K562 (cell line): ENCODE data around the gene SLC12A4. TPM values are rescaled to one million over a fixed set of nuclear protein-coding genes. Genes with fewer than 3 reads are reported as not detected.
A peak's percentile ranks its signal among the peaks of the same experiment; 100 is the strongest.

Source experiments
- CREB1 ChIP-seq, 2 experiments: sonication (generic) in 1 of 2; formaldehyde crosslinking in 1 of 2; IDR thresholded peaks; 2 replicates each; pipeline versions ENCODE4 v1.6.1 to v1.8.0; 2012 to 2022; ENCODE audit warnings: inconsistent platforms in 1 of 2, mild to moderate bottlenecking in 1 of 2, missing genetic modification reagents in 1 of 2, moderate library complexity in 1 of 2
- HDAC8 ChIP-seq: fragments of 450-650 bp; IDR thresholded peaks from 2 replicates; pipeline ENCODE4 v1.6.1; 2016; ENCODE audit warnings: mild to moderate bottlenecking, missing genetic modification characterization, moderate library complexity, missing compliant biosample characterization
- JUN ChIP-seq, 2 experiments: sonication (generic) in 1 of 2; formaldehyde crosslinking in 1 of 2; IDR thresholded peaks; 2 replicates each; pipeline versions ENCODE4 v1.6.1 to v1.8.0; 2012 to 2022; ENCODE audit warnings: borderline replicate concordance in 2 of 2, mild to moderate bottlenecking in 2 of 2, improper control_type of control experiment in 1 of 2, low read depth in 1 of 2, low read length in 1 of 2, missing genetic modification reagents in 1 of 2
- JUND ChIP-seq, 2 experiments: IDR thresholded peaks; 2 replicates in 1 of 2; 3 replicates in 1 of 2; pipeline ENCODE4 v1.6.1; 2011; ENCODE audit warnings: borderline replicate concordance in 2 of 2, low read depth in 2 of 2, low read length in 2 of 2, improper control_type of control experiment in 1 of 2, missing biosample characterization in 1 of 2, missing genetic modification characterization in 1 of 2, missing genetic modification reagents in 1 of 2
- NFIC ChIP-seq: fragments of 450-650 bp; IDR thresholded peaks from 2 replicates; pipeline ENCODE4 v1.6.1; 2017; ENCODE audit warnings: mild to moderate bottlenecking, inconsistent platforms
- POLR2AphosphoS2 ChIP-seq: IDR thresholded peaks from 2 replicates; pipeline ENCODE4 v1.6.1; 2012; ENCODE audit warnings: low read length, improper control_type of control experiment
- RBBP5 ChIP-seq: fragments of 200-600 bp; sonication (generic); IDR thresholded peaks from 2 replicates; pipeline ENCODE4 v1.6.1; 2012; ENCODE audit warnings: borderline replicate concordance, mild to moderate bottlenecking, low read length, control low read depth, inconsistent platforms; ENCODE audit not compliant: insufficient read depth, poor library complexity, severe bottlenecking
- polyA plus RNA-seq, 8 experiments: library from polyadenylated mRNA; depleted of rRNA in 4 of 8; stranded (reverse) in 5 of 8; unstranded in 3 of 8; fragments of >200 nt; fragmentation: Nextera tagmentation in 2 of 8; fragmentation: Illumina TruSeq in 1 of 8; extraction: Ambion mirVana in 2 of 8; extraction: Trizol in 1 of 8; gene quantifications; 2 replicates each; pipeline versions ENCODE4 v1.2.1 to v1.2.3, GENCODE V29; 2011 to 2014; ENCODE audit warnings: inconsistent platforms in 1 of 8, missing spikeins in 1 of 8
- total RNA-seq, 7 experiments: library from RNA; depleted of rRNA in 6 of 7; stranded (reverse); fragments of >200 nt in 6 of 7; fragmentation: Illumina TruSeq in 2 of 7; extraction: Trizol in 2 of 7; gene quantifications; 2 replicates each; pipeline versions ENCODE4 v1.2.1 to v1.2.3, GENCODE V29; 2011 to 2021; ENCODE audit warnings: low replicate concordance in 1 of 7
- TF ChIP-seq, protein P1 (sequence below): fragments of 250-450 bp; sonication (Bioruptor Pico); IDR thresholded peaks from 2 replicates; pipeline ENCODE4 v1.4.0; 2020; ENCODE audit warnings: mild to moderate bottlenecking
- TF ChIP-seq, protein P2 (sequence below): fragments of 200-800 bp; sonication (Bioruptor generic); IDR thresholded peaks from 2 replicates; pipeline ENCODE4 v1.6.1; 2017; ENCODE audit warnings: missing genetic modification characterization, missing compliant biosample characterization
- TF ChIP-seq, protein P3 (sequence below), 2 experiments: fragments of 250-450 bp in 1 of 2; fragments of 450-650 bp in 1 of 2; sonication (Bioruptor Pico) in 1 of 2; IDR thresholded peaks; 2 replicates each; pipeline versions ENCODE4 v1.6.1 to v1.8.0; 2016 to 2021; ENCODE audit warnings: mild to moderate bottlenecking in 2 of 2, moderate library complexity in 2 of 2, missing compliant biosample characterization in 1 of 2, missing genetic modification characterization in 1 of 2
- TF ChIP-seq, protein P4 (sequence below): sonication (generic); formaldehyde crosslinking; IDR thresholded peaks from 2 replicates; pipeline ENCODE4 v1.8.1; 2022; ENCODE audit warnings: missing genetic modification reagents
- TF ChIP-seq, protein P5 (sequence below): sonication (generic); formaldehyde crosslinking; IDR thresholded peaks from 2 replicates; pipeline ENCODE4 v1.9.0; 2022; ENCODE audit warnings: mild to moderate bottlenecking, missing genetic modification reagents
- TF ChIP-seq, protein P6 (sequence below): fragments of 450-650 bp; IDR thresholded peaks from 2 replicates; pipeline ENCODE4 v1.6.1; 2016; ENCODE audit warnings: borderline replicate concordance
- TF ChIP-seq, protein P7 (sequence below): fragments of 200-800 bp; sonication (Bioruptor generic); IDR thresholded peaks from 2 replicates; pipeline ENCODE4 v1.6.1; 2017; ENCODE audit warnings: missing genetic modification characterization, missing compliant biosample characterization

The SLC12A4 gene
- total and polyA plus RNA-seq, 9 of the 15 experiments (the other 6 are each of a cell fraction or from before 2014, with no cell fraction given), result 0.75 to 43.5 (median 15.0) TPM

DNA sequence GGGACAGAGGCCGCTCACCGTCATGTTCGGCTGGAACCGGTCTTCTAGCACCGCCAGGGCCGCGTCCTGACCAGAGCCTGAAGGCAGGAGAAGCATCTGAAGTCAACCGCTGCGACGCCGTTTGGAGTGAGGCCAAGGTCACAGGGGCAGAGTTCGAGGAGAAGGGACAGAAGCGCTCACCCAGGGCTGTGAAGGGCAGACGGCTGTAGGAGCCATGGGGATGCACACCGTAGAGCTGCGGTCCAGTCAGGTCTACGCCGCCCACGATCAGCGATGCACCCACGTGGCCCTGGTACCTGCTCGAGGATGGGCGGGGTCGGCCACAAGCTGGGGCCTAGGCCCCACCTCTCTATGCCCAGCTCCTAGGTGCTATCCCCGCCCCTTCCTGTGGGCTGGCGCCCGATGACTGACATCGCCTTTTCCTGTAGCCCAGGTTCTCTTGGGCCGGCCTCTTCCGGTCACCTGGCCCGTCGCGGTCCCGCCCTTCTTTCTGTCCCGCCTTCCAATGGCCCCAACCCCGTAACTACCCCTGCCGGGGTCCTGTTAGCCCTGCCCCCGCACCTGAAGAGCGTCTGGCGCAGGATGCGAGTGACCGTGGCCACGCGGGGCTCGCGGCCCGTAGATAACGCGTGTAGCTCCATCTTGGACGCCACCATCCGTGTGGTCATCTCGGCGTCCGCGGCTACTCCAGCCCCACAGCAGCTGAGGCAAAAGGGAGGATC lies 32.9 kb downstream of the SLC12A4 start (continued):
- TF ChIP-seq, protein P1, sequence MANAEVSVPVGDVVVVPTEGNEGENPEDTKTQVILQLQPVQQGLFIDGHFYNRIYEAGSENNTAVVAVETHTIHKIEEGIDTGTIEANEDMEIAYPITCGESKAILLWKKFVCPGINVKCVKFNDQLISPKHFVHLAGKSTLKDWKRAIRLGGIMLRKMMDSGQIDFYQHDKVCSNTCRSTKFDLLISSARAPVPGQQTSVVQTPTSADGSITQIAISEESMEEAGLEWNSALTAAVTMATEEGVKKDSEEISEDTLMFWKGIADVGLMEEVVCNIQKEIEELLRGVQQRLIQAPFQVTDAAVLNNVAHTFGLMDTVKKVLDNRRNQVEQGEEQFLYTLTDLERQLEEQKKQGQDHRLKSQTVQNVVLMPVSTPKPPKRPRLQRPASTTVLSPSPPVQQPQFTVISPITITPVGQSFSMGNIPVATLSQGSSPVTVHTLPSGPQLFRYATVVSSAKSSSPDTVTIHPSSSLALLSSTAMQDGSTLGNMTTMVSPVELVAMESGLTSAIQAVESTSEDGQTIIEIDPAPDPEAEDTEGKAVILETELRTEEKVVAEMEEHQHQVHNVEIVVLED (CRISPR knock-in tag), result peak; percentile 34; the same call in 1 of the 2 replicates
- TF ChIP-seq, protein P2, sequence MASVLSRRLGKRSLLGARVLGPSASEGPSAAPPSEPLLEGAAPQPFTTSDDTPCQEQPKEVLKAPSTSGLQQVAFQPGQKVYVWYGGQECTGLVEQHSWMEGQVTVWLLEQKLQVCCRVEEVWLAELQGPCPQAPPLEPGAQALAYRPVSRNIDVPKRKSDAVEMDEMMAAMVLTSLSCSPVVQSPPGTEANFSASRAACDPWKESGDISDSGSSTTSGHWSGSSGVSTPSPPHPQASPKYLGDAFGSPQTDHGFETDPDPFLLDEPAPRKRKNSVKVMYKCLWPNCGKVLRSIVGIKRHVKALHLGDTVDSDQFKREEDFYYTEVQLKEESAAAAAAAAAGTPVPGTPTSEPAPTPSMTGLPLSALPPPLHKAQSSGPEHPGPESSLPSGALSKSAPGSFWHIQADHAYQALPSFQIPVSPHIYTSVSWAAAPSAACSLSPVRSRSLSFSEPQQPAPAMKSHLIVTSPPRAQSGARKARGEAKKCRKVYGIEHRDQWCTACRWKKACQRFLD (CRISPR knock-in tag), result no peak
- TF ChIP-seq, protein P3, sequence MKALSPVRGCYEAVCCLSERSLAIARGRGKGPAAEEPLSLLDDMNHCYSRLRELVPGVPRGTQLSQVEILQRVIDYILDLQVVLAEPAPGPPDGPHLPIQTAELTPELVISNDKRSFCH (CRISPR knock-in tag; IDR thresholded peaks at IDR 0.05), result no peak
- TF ChIP-seq, protein P3 (tag; IDR thresholded peaks at IDR 0.05), result no peak
- peak; percentile 34 for TF ChIP-seq CREB1 (IDR thresholded peaks at IDR 0.05)
- peak; percentile 47; the same call in 1 of the 2 replicates for TF ChIP-seq CREB1 (CRISPR knock-in tag; IDR thresholded peaks at IDR 0.05)
- TF ChIP-seq JUN (IDR thresholded peaks at IDR 0.05; ENCODE audit: borderline replicate concordance, low read depth, low read length), result peak; percentile 58; the same call in 1 of the 2 replicates
- no peak for TF ChIP-seq JUN (CRISPR knock-in tag; IDR thresholded peaks at IDR 0.05; ENCODE audit: borderline replicate concordance)
- TF ChIP-seq, protein P4, sequence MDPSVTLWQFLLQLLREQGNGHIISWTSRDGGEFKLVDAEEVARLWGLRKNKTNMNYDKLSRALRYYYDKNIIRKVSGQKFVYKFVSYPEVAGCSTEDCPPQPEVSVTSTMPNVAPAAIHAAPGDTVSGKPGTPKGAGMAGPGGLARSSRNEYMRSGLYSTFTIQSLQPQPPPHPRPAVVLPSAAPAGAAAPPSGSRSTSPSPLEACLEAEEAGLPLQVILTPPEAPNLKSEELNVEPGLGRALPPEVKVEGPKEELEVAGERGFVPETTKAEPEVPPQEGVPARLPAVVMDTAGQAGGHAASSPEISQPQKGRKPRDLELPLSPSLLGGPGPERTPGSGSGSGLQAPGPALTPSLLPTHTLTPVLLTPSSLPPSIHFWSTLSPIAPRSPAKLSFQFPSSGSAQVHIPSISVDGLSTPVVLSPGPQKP (CRISPR knock-in tag), result no peak
- TF ChIP-seq, protein P5, sequence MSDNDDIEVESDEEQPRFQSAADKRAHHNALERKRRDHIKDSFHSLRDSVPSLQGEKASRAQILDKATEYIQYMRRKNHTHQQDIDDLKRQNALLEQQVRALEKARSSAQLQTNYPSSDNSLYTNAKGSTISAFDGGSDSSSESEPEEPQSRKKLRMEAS (CRISPR knock-in tag), result peak; percentile 98
- no peak for TF ChIP-seq HDAC8 (tag)
- peak; percentile 95 for TF ChIP-seq NFIC
- TF ChIP-seq, protein P6, sequence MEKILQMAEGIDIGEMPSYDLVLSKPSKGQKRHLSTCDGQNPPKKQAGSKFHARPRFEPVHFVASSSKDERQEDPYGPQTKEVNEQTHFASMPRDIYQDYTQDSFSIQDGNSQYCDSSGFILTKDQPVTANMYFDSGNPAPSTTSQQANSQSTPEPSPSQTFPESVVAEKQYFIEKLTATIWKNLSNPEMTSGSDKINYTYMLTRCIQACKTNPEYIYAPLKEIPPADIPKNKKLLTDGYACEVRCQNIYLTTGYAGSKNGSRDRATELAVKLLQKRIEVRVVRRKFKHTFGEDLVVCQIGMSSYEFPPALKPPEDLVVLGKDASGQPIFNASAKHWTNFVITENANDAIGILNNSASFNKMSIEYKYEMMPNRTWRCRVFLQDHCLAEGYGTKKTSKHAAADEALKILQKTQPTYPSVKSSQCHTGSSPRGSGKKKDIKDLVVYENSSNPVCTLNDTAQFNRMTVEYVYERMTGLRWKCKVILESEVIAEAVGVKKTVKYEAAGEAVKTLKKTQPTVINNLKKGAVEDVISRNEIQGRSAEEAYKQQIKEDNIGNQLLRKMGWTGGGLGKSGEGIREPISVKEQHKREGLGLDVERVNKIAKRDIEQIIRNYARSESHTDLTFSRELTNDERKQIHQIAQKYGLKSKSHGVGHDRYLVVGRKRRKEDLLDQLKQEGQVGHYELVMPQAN, result peak; percentile 97
- TF ChIP-seq, protein P7, sequence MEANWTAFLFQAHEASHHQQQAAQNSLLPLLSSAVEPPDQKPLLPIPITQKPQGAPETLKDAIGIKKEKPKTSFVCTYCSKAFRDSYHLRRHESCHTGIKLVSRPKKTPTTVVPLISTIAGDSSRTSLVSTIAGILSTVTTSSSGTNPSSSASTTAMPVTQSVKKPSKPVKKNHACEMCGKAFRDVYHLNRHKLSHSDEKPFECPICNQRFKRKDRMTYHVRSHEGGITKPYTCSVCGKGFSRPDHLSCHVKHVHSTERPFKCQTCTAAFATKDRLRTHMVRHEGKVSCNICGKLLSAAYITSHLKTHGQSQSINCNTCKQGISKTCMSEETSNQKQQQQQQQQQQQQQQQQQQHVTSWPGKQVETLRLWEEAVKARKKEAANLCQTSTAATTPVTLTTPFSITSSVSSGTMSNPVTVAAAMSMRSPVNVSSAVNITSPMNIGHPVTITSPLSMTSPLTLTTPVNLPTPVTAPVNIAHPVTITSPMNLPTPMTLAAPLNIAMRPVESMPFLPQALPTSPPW, result peak; percentile 66
- TF ChIP-seq JUND (IDR thresholded peaks at IDR 0.05; ENCODE audit: borderline replicate concordance, low read depth, low read length), result peak; percentile 24; the same call in 1 of the 2 replicates
- no peak for TF ChIP-seq JUND (tag; IDR thresholded peaks at IDR 0.05; ENCODE audit: borderline replicate concordance, low read depth, low read length)
- peak; percentile 77 for TF ChIP-seq RBBP5
- TF ChIP-seq POLR2AphosphoS2, result peak; percentile 88; the same call in 1 of the 2 replicates
